Tibial nerve (tissue), 4 donors: ENCODE results near the gene ASTL.

ENCODE experiments used
- EP300 ChIP-seq, 2 donors: sonication (generic); formaldehyde crosslinking; IDR thresholded peaks; one replicate each; pipeline ENCODE4 v1.6.1; 2017; ENCODE audit warnings: antibody characterized with exemption in 2 of 2, mild to moderate bottlenecking in 1 of 2
- TF ChIP-seq, protein P1 (sequence below), 5 experiments: fragments of 200-600 bp in 3 of 5; fragments of 450-650 bp in 2 of 5; sonication (generic) in 3 of 5; IDR thresholded peaks; one replicate each; pipeline ENCODE4 v1.5.1; 2016 to 2019; ENCODE audit warnings: antibody characterized with exemption in 5 of 5, mild to moderate bottlenecking in 3 of 5, moderate library complexity in 2 of 5

- TF ChIP-seq, protein P1, sequence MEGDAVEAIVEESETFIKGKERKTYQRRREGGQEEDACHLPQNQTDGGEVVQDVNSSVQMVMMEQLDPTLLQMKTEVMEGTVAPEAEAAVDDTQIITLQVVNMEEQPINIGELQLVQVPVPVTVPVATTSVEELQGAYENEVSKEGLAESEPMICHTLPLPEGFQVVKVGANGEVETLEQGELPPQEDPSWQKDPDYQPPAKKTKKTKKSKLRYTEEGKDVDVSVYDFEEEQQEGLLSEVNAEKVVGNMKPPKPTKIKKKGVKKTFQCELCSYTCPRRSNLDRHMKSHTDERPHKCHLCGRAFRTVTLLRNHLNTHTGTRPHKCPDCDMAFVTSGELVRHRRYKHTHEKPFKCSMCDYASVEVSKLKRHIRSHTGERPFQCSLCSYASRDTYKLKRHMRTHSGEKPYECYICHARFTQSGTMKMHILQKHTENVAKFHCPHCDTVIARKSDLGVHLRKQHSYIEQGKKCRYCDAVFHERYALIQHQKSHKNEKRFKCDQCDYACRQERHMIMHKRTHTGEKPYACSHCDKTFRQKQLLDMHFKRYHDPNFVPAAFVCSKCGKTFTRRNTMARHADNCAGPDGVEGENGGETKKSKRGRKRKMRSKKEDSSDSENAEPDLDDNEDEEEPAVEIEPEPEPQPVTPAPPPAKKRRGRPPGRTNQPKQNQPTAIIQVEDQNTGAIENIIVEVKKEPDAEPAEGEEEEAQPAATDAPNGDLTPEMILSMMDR (IDR thresholded peaks at IDR 0.05) = no peak
- no peak for TF ChIP-seq EP300 (IDR thresholded peaks at IDR 0.05)
These were observed 27.6 kb downstream of the ASTL start for GRCh38 chr2:96110621-96111256.
